ENCODE measurements around the gene OR51G1. TPM values are rescaled to one million over a fixed set of nuclear protein-coding genes. Genes with fewer than 3 reads are reported as not detected.

OR51G1 gene
- total RNA-seq (2022; extraction: Qiagen RNA extraction) = not detected in 5 replicates

GRCh38 chr11:4924239-4924638 lies at the start of gene OR51G1:
Gene OR51G1 (minus strand): TSS chr11:4924339. CDS start chr11:4924339, 0 bp downstream.

GRCh38 chr11:4955613-4956012 lies 31.5 kb upstream of the OR51G1 start, which contains the start of gene OR51A2:
Gene OR51A2 (minus strand): TSS chr11:4955713. CDS start chr11:4955713, 0 bp downstream.

GRCh38 chr11:4947505-4947904 lies 23.4 kb upstream of the OR51G1 start, which contains the start of gene OR51A4:
Gene OR51A4 (minus strand): TSS chr11:4947605. CDS start chr11:4947100, 505 bp downstream.

GRCh38 chr11:4919250-4919649 lies 4.9 kb downstream of the OR51G1 start, which contains the start of gene OR51G2:
Gene OR51G2 (minus strand): TSS chr11:4919350. CDS start chr11:4915663, 3,687 bp downstream.

GRCh38 chr11:4903484-4903883 lies 20.7 kb downstream of the OR51G1 start, which contains the start of gene OR51A7:
Gene OR51A7 (plus strand): TSS chr11:4903783. CDS start chr11:4907370, 3,587 bp downstream.

GRCh38 chr11:4881860-4882500 lies 42.2 kb downstream of the OR51G1 start, which contains the start of gene OR51T1:
Gene OR51T1 (plus strand): TSS chr11:4881900. CDS start chr11:4881900, 0 bp downstream.

Other genes with a start within 250 kb of the OR51G1 start
- not detected in 5 replicates for gene OR51E2, start 226.5 kb downstream of the OR51G1 start, total RNA-seq (2022; extraction: Qiagen RNA extraction)
- not detected in 5 replicates for gene MMP26, start 219.6 kb downstream of the OR51G1 start, total RNA-seq (2022; extraction: Qiagen RNA extraction)
- gene OR51F1, start 154.4 kb downstream of the OR51G1 start, total RNA-seq (2022; extraction: Qiagen RNA extraction) = not detected in 5 replicates
- not detected in 5 replicates for gene OR52R1, start 120.0 kb downstream of the OR51G1 start, total RNA-seq (2022; extraction: Qiagen RNA extraction)
- not detected in 5 replicates for gene OR51F2, start 103.0 kb downstream of the OR51G1 start, total RNA-seq (2022; extraction: Qiagen RNA extraction)
- not detected in 5 replicates for gene OR51S1, start 75.1 kb downstream of the OR51G1 start, total RNA-seq (2022; extraction: Qiagen RNA extraction)
- not detected in 5 replicates for gene OR51T1, start 42.4 kb downstream of the OR51G1 start, total RNA-seq (2022; extraction: Qiagen RNA extraction)
- gene OR51A7, start 20.6 kb downstream of the OR51G1 start, total RNA-seq (2022; extraction: Qiagen RNA extraction) = not detected in 5 replicates
- gene OR51G2, start 5.0 kb downstream of the OR51G1 start, total RNA-seq (2022; extraction: Qiagen RNA extraction) = not detected in 5 replicates
- not detected in 5 replicates for gene OR51A4, start 23.3 kb upstream of the OR51G1 start, total RNA-seq (2022; extraction: Qiagen RNA extraction)
- not detected in 5 replicates for gene OR51A2, start 31.4 kb upstream of the OR51G1 start, total RNA-seq (2022; extraction: Qiagen RNA extraction)
- gene OR51L1, start 70.5 kb upstream of the OR51G1 start, total RNA-seq (2022; extraction: Qiagen RNA extraction) = not detected in 5 replicates
- gene OR52J3, start 122.2 kb upstream of the OR51G1 start, total RNA-seq (2022; extraction: Qiagen RNA extraction) = not detected in 5 replicates
- not detected in 5 replicates for gene OR52E2, start 135.3 kb upstream of the OR51G1 start, total RNA-seq (2022; extraction: Qiagen RNA extraction)
- gene OR52E1, start 145.2 kb upstream of the OR51G1 start, total RNA-seq (2022; extraction: Qiagen RNA extraction) = not detected in 5 replicates
- not detected in 5 replicates for gene OR52A5, start 214.0 kb upstream of the OR51G1 start, total RNA-seq (2022; extraction: Qiagen RNA extraction)
- not detected in 5 replicates for gene OR52A1, start 230.4 kb upstream of the OR51G1 start, total RNA-seq (2022; extraction: Qiagen RNA extraction)

Measured in A549 treated with Mapracorat at 1 μM for 4 hours (cell line).